Measurements from ENCODE around the gene HBA1. TPM values are rescaled to one million over a fixed set of nuclear protein-coding genes. Genes with fewer than 3 reads are reported as not detected.
"Not testable (repeated sequence)": the region's sequence is repeated elsewhere in the genome, so short reads cannot be mapped to it uniquely, and the experiment has no call there.

The HBA1 gene
- total and polyA plus RNA-seq, 2 donors (not counting 3 experiments of a cell fraction or from before 2014, with no cell fraction given), result not detected

DNA sequence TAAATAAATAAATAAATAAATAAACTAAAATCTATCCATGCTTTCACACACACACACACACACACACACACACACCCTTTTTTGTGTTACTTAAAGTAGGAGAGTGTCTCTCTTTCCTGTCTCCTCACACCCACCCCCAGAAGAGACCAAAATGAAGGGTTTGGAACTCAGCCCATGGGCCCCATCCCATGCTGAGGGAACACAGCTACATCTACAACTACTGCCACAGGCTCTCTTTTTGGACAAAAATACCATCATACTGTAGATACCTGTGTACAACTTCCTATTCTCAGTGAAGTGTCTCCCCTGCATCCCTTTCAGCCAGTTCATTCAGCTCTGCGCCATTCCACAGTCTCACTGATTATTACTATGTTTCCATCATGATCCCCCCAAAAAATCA, 5.7 kb upstream of the HBA1 start:
- POLR2A ChIA-PET, result no interaction called here
- Histone ChIP-seq H3K9ac (replicated peaks; ENCODE audit: extremely low read depth, insufficient read depth, low read length) (no peak overlapping the region), H3K4me3 (replicated peaks in 1 of 3; ENCODE audit: insufficient read depth in 1 of 3, low read depth in 1 of 3, low read length in 3 of 3) (no peak overlapping the region), H3K36me3 (ENCODE audit: control insufficient read depth in 2 of 2, extremely low read depth in 1 of 2, insufficient read depth in 2 of 2, low read length in 2 of 2) (no peaks in the 10 kb centered on the region), H2AFZ (ENCODE audit: low read depth, low read length) (no peak overlapping the region), H4K20me1 (replicated peaks; ENCODE audit: control insufficient read depth, extremely low read depth, insufficient read depth, low read length) (no peaks in the 10 kb centered on the region), H3K9me1 (replicated peaks; ENCODE audit: control insufficient read depth, extremely low read depth, insufficient read depth, low read length) (no peaks in the 10 kb centered on the region), H3K27ac (ENCODE audit: insufficient read depth, low read depth, low read length) (no peak overlapping the region), H3K27me3 (ENCODE audit: control insufficient read depth in 2 of 2, insufficient read depth in 2 of 2, low read length in 2 of 2) (peaks cover 50 to 55% of the 10 kb centered on the region in 2 experiments), H3K79me2 (ENCODE audit: control insufficient read depth, insufficient read depth, low read length) (no peaks in the 10 kb centered on the region), H3K9me3 (replicated peaks; ENCODE audit: control insufficient read depth, insufficient read depth, low read length) (no peaks in the 10 kb centered on the region), H3K4me2 (ENCODE audit: insufficient read depth, low read length) (no peak overlapping the region), H3K4me1 (ENCODE audit: control insufficient read depth, extremely low read depth, insufficient read depth, low read length) (no peaks in the 10 kb centered on the region)
- DNase-seq (ENCODE audit: low read depth, low spot score), result no peak
- intact Hi-C loops (cut with micrococcal nuclease) (no loop called here), dilution Hi-C loops (cut with MboI; ENCODE audit: extremely low pct_ligation_motif_present, low sequenced_read_pairs) (no loop called here)
- FAIRE-seq, result no peak
- CTCF ChIA-PET, result interaction anchor here (1.3 to 1.9 kb wide), 2 partner anchors 10 to 64 kb away, joined by 5 read pairs; partner anchors contain the start of gene HBQ1
- no peak for TF ChIP-seq MYC (IDR thresholded peaks at IDR 0.05; ENCODE audit: low read depth, low read length)
- TF ChIP-seq FOS (IDR thresholded peaks at IDR 0.05; ENCODE audit: borderline replicate concordance, insufficient read depth, low read length), result no peak
- TF ChIP-seq EZH2 (IDR thresholded peaks at IDR 0.05; ENCODE audit: borderline replicate concordance, low read depth, low read length, severe bottlenecking), result no peak
- no peak for TF ChIP-seq JUN (IDR thresholded peaks at IDR 0.05; ENCODE audit: borderline replicate concordance, insufficient read depth, insufficient read length, low read depth)
- TF ChIP-seq GATA2 (IDR thresholded peaks at IDR 0.05; ENCODE audit: insufficient read depth, insufficient read length, low read depth, low read length), result no peak
- TF ChIP-seq POLR2A (IDR thresholded peaks at IDR 0.05; ENCODE audit: low read depth, low read length), result no peak
- no peak for TF ChIP-seq CTCF (IDR thresholded peaks at IDR 0.05; ENCODE audit: extremely low read depth in 1 of 2, insufficient read depth in 1 of 2, low read depth in 1 of 2, low read length in 2 of 2)
- TF ChIP-seq, protein P1, sequence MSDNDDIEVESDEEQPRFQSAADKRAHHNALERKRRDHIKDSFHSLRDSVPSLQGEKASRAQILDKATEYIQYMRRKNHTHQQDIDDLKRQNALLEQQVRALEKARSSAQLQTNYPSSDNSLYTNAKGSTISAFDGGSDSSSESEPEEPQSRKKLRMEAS (IDR thresholded peaks at IDR 0.05; ENCODE audit: insufficient read depth, insufficient read length), result no peak
- TF ChIP-seq POLR2AphosphoS5 (IDR thresholded peaks at IDR 0.05; ENCODE audit: insufficient read depth, low read depth, low read length), result no peak
- no TSS peak for BruUV-seq (replicated peaks)

DNA sequence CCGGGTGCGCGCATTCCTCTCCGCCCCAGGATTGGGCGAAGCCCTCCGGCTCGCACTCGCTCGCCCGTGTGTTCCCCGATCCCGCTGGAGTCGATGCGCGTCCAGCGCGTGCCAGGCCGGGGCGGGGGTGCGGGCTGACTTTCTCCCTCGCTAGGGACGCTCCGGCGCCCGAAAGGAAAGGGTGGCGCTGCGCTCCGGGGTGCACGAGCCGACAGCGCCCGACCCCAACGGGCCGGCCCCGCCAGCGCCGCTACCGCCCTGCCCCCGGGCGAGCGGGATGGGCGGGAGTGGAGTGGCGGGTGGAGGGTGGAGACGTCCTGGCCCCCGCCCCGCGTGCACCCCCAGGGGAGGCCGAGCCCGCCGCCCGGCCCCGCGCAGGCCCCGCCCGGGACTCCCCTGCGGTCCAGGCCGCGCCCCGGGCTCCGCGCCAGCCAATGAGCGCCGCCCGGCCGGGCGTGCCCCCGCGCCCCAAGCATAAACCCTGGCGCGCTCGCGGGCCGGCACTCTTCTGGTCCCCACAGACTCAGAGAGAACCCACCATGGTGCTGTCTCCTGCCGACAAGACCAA, 4.0 kb upstream of the HBA1 start, which contains the start of gene HBA2:
Gene HBA2 (plus strand): TSS at position 503 of the 568 bp plus-strand sequence. CDS start 37 bp downstream, at position 540.
- peak; percentile 38 for FAIRE-seq
- H3K36me3 ChIP-seq (ENCODE audit: control insufficient read depth in 2 of 2, extremely low read depth in 1 of 2, insufficient read depth in 2 of 2, low read length in 2 of 2); dilution Hi-C loops (cut with MboI; ENCODE audit: extremely low pct_ligation_motif_present, low sequenced_read_pairs); H3K79me2 ChIP-seq (ENCODE audit: control insufficient read depth, insufficient read depth, low read length); H3K9ac ChIP-seq (replicated peaks; ENCODE audit: extremely low read depth, insufficient read depth, low read length); H3K27ac ChIP-seq (ENCODE audit: insufficient read depth, low read depth, low read length); H3K4me2 ChIP-seq (ENCODE audit: insufficient read depth, low read length); BruUV-seq (replicated peaks); H4K20me1 ChIP-seq (replicated peaks; ENCODE audit: control insufficient read depth, extremely low read depth, insufficient read depth, low read length); H3K4me3 ChIP-seq (replicated peaks in 1 of 3; ENCODE audit: insufficient read depth in 1 of 3, low read depth in 1 of 3, low read length in 3 of 3); H3K9me1 ChIP-seq (replicated peaks; ENCODE audit: control insufficient read depth, extremely low read depth, insufficient read depth, low read length); H3K4me1 ChIP-seq (ENCODE audit: control insufficient read depth, extremely low read depth, insufficient read depth, low read length); H3K9me3 ChIP-seq (replicated peaks; ENCODE audit: control insufficient read depth, insufficient read depth, low read length); intact Hi-C loops (cut with micrococcal nuclease); POLR2A ChIA-PET; DNase-seq (ENCODE audit: low read depth, low spot score); H2AFZ ChIP-seq (ENCODE audit: low read depth, low read length): not testable (repeated sequence)
- peaks cover 39 to 42% of the 10 kb centered on the region in 2 experiments for H3K27me3 ChIP-seq (ENCODE audit: control insufficient read depth in 2 of 2, insufficient read depth in 2 of 2, low read length in 2 of 2)
- CTCF ChIA-PET, result interaction anchor here (1.9 kb wide), 1 partner anchor 8 kb away, joined by 5 read pairs; the partner anchor contains the start of gene HBQ1

All from endothelial cell of umbilical vein (primary cell).